Transverse colon (tissue), 4 donors: ENCODE data around the gene YBX3.

Source experiments
- EP300 ChIP-seq: sonication (generic); formaldehyde crosslinking; IDR thresholded peaks from one replicate; pipeline ENCODE4 v1.6.1; 2017; ENCODE audit warnings: antibody characterized with exemption, low read depth
- POLR2AphosphoS5 ChIP-seq, 3 donors: sonication (generic); formaldehyde crosslinking; IDR thresholded peaks; one replicate each; pipeline ENCODE4 v1.6.1; 2016; ENCODE audit warnings: antibody characterized with exemption in 3 of 3
- TF ChIP-seq, protein P1 (sequence below), 5 experiments: fragments of 200-600 bp in 3 of 5; fragments of 450-650 bp in 2 of 5; sonication (generic) in 3 of 5; IDR thresholded peaks; 1 replicate in 2 of 5; 2 replicates in 3 of 5; pipeline ENCODE4 v1.5.1; 2016 to 2017; ENCODE audit warnings: antibody characterized with exemption in 5 of 5, inconsistent platforms in 3 of 5, mild to moderate bottlenecking in 2 of 5, moderate library complexity in 1 of 5

DNA sequence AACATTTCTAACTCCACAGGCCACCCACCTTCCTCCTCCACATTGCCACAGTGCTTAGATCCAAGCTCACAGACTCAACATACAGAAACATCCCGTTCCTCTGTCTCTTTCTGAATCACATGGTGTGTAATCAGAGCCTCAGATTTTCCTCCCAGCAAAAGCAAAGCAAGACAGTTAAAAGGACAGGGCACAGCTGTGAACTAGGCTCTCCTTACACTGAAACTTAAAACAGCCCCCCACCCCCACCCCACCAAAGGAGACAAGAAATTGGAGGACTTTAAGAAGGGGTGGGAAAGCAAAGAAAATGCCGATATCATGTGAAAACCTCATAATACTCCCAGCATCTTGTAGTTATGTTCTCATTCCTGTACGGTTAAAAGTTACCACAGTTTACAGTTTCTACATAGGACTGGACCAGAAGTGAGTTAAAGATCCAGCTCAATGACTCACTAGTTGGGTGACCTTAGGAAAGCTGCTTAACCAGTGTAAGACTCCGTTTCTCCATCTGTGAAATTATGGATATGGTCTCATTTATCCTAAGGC, 4.8 kb downstream of the YBX3 start:
- TF ChIP-seq, protein P1, sequence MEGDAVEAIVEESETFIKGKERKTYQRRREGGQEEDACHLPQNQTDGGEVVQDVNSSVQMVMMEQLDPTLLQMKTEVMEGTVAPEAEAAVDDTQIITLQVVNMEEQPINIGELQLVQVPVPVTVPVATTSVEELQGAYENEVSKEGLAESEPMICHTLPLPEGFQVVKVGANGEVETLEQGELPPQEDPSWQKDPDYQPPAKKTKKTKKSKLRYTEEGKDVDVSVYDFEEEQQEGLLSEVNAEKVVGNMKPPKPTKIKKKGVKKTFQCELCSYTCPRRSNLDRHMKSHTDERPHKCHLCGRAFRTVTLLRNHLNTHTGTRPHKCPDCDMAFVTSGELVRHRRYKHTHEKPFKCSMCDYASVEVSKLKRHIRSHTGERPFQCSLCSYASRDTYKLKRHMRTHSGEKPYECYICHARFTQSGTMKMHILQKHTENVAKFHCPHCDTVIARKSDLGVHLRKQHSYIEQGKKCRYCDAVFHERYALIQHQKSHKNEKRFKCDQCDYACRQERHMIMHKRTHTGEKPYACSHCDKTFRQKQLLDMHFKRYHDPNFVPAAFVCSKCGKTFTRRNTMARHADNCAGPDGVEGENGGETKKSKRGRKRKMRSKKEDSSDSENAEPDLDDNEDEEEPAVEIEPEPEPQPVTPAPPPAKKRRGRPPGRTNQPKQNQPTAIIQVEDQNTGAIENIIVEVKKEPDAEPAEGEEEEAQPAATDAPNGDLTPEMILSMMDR (IDR thresholded peaks at IDR 0.05): no peak
- TF ChIP-seq EP300: no peak
- no peak for TF ChIP-seq POLR2AphosphoS5 (IDR thresholded peaks at IDR 0.05)
